ENCODE measurements around the gene ASB8.

DNA sequence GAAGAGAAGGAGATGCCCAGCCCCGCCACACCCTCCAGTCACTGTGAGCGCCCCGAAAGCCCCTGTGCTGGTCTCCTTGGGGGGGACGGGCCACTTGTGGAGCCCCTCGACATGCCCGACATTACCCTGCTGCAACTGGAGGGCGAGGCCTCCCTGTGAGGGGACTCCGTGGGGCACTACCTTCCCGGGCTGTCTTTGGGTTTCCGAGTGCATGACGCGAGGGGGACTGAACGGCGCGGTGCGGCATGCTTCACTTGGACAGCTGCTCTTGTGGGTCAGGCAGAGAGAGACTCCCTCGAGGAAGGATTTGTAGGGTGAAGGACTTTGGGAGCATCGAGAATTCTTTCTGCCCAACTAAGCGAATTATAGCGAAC lies 27.2 kb upstream of the ASB8 start:
- TF ChIP-seq, protein P1, sequence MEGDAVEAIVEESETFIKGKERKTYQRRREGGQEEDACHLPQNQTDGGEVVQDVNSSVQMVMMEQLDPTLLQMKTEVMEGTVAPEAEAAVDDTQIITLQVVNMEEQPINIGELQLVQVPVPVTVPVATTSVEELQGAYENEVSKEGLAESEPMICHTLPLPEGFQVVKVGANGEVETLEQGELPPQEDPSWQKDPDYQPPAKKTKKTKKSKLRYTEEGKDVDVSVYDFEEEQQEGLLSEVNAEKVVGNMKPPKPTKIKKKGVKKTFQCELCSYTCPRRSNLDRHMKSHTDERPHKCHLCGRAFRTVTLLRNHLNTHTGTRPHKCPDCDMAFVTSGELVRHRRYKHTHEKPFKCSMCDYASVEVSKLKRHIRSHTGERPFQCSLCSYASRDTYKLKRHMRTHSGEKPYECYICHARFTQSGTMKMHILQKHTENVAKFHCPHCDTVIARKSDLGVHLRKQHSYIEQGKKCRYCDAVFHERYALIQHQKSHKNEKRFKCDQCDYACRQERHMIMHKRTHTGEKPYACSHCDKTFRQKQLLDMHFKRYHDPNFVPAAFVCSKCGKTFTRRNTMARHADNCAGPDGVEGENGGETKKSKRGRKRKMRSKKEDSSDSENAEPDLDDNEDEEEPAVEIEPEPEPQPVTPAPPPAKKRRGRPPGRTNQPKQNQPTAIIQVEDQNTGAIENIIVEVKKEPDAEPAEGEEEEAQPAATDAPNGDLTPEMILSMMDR (IDR thresholded peaks at IDR 0.05; ENCODE audit: low read depth, low read length, poor library complexity, severe bottlenecking): no peak
- no peak for TF ChIP-seq EZH2phosphoT487 (IDR thresholded peaks at IDR 0.05; ENCODE audit: borderline replicate concordance, low read length)
